Stimulated activated naive CD8-positive, alpha-beta T cell treated with anti-CD3 and anti-CD28 coated beads, Interleukin-15, Interleukin-2, amounts not matched to agents 100 ng/mL and 50 ng/mL, for 24 hours (primary cell): ENCODE measurements around the gene SIGLEC11.
"Not testable (repeated sequence)": the region's sequence is repeated elsewhere in the genome, so short reads cannot be mapped to it uniquely, and the experiment has no call there.

Experiments
- H3K27ac Mint-ChIP-seq: one replicate; pipeline ENCODE4 v1.8.0; 2021; ENCODE audit warnings: mild to moderate bottlenecking, mixed read lengths
- H3K27me3 Mint-ChIP-seq: one replicate; pipeline ENCODE4 v1.8.0; 2021; ENCODE audit warnings: mixed read lengths
- H3K36me3 Mint-ChIP-seq: one replicate; pipeline ENCODE4 v1.8.0; 2021; ENCODE audit warnings: low read depth, mixed read lengths
- H3K4me1 Mint-ChIP-seq: one replicate; pipeline ENCODE4 v1.8.0; 2021; ENCODE audit warnings: low read depth, mixed read lengths
- H3K4me3 Mint-ChIP-seq: one replicate; pipeline ENCODE4 v1.8.0; 2021; ENCODE audit warnings: mild to moderate bottlenecking, mixed read lengths
- H3K9me3 Mint-ChIP-seq: one replicate; pipeline ENCODE4 v1.8.0; 2021; ENCODE audit warnings: mixed read lengths

Gene SIGLEC11

GRCh38 chr19:49929611-49930482, 31.1 kb downstream of the SIGLEC11 start:
- H3K4me3 Mint-ChIP-seq, result peak overlapping the region; percentile 98
- peaks cover 4% of the 10 kb centered on the region for H3K9me3 Mint-ChIP-seq
- peaks cover 60% of the 10 kb centered on the region for H3K36me3 Mint-ChIP-seq
- no peaks in the 10 kb centered on the region for H3K27me3 Mint-ChIP-seq
- peaks cover 77% of the 10 kb centered on the region for H3K4me1 Mint-ChIP-seq
- H3K27ac Mint-ChIP-seq, result peak overlapping the region; percentile 98

DNA sequence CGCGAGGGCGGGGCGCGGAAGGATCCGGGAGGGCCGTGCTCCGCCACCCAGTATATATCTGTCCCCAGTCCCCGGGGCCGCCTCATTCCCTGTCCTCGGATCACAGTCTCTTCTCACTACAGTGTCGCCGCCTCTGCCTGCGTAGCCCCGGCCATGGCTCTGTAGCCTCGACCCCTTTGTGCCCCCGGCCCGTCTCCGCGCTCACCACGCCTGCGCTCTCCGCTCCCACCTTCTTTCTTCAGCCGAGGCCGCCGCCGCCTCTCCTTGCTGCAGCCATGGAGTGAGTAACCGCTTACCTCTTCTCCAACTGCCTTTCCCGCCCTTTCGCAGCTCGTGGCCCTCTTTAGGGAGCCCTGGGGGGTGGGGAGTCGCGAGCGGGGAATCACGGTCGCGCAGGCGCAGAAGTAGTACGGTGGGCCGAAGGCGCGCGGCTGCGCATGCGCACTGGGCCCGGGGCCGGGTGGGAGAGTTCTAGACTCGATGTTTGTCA, 31.8 kb downstream of the SIGLEC11 start, which contains the start of the genes ATF5 and NUP62:
ATF5 (plus strand) TSS at position 85 of the 490 bp plus-strand sequence. CDS start 1,646 bp downstream, outside the sequence.
NUP62 (minus strand) TSS at position 384 of the 490 bp plus-strand sequence. CDS start 19,697 bp downstream, outside the sequence.
- H3K36me3 Mint-ChIP-seq, result peaks cover 64% of the 10 kb centered on the region

DNA sequence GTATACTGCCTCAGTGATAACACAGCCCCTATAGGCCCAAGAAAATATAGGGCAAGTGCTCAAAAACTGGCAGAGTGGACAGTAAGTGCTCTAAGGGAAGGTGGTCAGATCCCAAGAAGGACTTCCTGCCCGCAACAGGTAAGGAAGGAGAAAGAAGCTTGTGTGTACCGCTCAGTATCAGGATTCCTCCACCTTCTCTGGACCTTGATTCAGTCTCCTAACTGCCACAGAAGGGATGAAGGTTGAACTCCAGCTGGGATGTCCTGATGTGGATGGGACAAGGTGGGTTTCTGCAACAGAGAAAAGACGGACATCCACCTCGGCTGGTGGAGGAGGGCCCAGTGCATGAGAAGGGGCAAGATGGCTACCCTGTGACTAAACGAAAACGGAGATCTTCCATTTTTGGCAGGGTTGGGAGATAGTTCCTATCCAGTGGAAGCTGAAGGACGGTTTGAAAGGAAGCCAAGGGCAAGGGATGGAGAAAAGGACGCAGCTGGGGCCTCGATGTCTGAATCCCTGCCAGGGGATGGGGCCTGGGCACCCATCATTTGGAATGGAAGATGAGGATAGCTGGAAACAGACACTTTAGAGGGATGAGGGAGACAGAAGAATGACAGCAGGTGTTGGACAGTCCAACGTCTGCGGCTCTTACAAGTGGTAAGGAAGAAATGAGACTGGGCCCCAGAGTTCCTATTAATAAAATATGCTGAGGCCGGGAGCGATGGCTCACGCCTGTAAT, 33.3 kb downstream of the SIGLEC11 start:
- H3K4me3 Mint-ChIP-seq, result peak overlapping the region; percentile 98
- H3K9me3 Mint-ChIP-seq, result peaks cover 4% of the 10 kb centered on the region
- peaks cover 85% of the 10 kb centered on the region for H3K4me1 Mint-ChIP-seq
- H3K36me3 Mint-ChIP-seq, result peaks cover 71% of the 10 kb centered on the region
- H3K27ac Mint-ChIP-seq, result peak overlapping the region; percentile 98
- no peaks in the 10 kb centered on the region for H3K27me3 Mint-ChIP-seq

More for the DNA sequence above, 31.8 kb downstream of the SIGLEC11 start, which contains the start of the genes ATF5 and NUP62:
- H3K4me1 Mint-ChIP-seq, result peaks cover 84% of the 10 kb centered on the region
- peak within 1 kb of the TSS; percentile 98 for H3K27ac Mint-ChIP-seq
- H3K27me3 Mint-ChIP-seq, result no peaks in the 10 kb centered on the region
- H3K4me3 Mint-ChIP-seq, result peak within 1 kb of the TSS; percentile 98
- peaks cover 4% of the 10 kb centered on the region for H3K9me3 Mint-ChIP-seq

DNA sequence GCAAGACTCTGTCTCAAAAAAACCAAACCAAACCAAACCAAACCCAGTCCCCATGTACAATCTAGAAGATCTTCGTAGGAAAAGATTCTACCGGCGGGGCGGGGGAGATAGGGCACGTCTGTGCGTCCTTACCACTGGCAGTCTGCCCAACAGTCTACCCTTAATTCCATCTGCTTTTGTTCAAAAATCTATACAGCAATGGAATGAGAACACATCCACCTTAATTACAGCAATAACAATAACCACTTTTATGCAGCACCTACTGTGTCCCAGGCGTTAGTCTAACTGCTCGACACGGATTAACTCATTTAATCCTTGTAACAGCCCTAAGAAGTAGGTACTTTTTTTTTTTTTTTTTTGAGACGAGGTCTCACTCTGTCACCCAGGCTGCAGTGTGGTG, 34.5 kb downstream of the SIGLEC11 start:
- Mint-ChIP-seq H3K36me3 (peaks cover 72% of the 10 kb centered on the region), H3K4me1 (peaks cover 87% of the 10 kb centered on the region), H3K9me3 (no peaks in the 10 kb centered on the region), H3K27ac (no peak overlapping the region), H3K27me3 (no peaks in the 10 kb centered on the region), H3K4me3 (peak overlapping the region; percentile 63)

- H3K4me1 Mint-ChIP-seq, result peaks cover 87% of the 10 kb centered on the region
- H3K9me3 Mint-ChIP-seq, result no peaks in the 10 kb centered on the region
- peak overlapping the region; percentile 68 for H3K27ac Mint-ChIP-seq
- H3K4me3 Mint-ChIP-seq, result peak overlapping the region; percentile 47
- H3K36me3 Mint-ChIP-seq, result peaks cover 72% of the 10 kb centered on the region
- H3K27me3 Mint-ChIP-seq, result no peaks in the 10 kb centered on the region
Observed at GRCh38 chr19:49925486-49925885, 35.5 kb downstream of the SIGLEC11 start.

GRCh38 chr19:49924881-49925210, 36.1 kb downstream of the SIGLEC11 start:
- Mint-ChIP-seq H3K36me3 (peaks cover 71% of the 10 kb centered on the region), H3K4me1 (peaks cover 86% of the 10 kb centered on the region)
- H3K27ac Mint-ChIP-seq, H3K27me3 Mint-ChIP-seq, H3K9me3 Mint-ChIP-seq, H3K4me3 Mint-ChIP-seq: not testable (repeated sequence)

- H3K27ac Mint-ChIP-seq, result peak overlapping the region; percentile 52
- H3K9me3 Mint-ChIP-seq, result no peaks in the 10 kb centered on the region
- peaks cover 86% of the 10 kb centered on the region for H3K4me1 Mint-ChIP-seq
- no peak overlapping the region for H3K4me3 Mint-ChIP-seq
- peaks cover 70% of the 10 kb centered on the region for H3K36me3 Mint-ChIP-seq
- no peaks in the 10 kb centered on the region for H3K27me3 Mint-ChIP-seq
Observed at GRCh38 chr19:49924004-49924880, 36.7 kb downstream of the SIGLEC11 start.

DNA sequence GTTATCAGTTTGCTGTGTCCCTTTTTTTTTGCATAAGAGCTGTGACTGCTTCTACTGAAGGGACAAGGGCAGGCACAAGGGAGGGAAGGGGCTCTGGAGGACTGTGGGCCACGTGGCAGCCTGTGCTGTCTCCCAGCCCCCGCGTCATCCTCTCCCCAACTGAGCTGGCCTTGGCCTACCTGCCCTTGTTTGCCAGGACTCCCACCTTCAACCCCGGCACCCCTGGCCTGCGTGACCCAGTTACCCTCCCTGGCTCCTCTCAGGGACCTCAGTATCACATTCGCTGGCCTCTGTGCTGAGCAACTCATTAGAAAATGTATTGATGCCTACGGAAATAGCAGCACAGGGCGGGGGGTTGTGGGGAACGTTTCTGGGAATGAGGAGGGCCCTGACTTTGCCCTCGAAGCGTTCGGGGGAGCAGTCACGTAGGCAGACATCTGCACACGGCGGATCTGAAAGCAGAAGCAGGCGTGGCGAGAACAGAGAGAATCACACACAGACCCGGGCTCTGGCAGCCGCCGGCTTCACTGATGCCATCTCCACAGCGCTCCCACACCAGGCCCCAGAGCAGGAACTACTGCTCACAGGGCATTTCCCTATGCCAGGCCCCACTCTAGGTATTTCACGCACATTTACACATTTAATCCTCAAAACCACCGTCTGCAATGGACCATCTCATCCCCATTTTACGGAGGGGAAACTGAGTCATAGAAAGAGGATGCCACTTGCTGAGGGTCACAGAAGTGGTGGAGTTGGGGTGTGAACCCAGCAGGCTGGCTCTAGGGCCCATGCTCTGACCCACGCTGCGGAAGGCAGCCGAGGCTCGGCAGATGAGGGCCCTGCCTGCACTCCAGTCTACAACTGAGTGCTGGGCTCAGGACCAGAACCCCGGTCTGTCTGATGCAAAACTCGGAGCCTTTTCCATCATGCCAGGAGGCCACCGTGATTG, 37.6 kb downstream of the SIGLEC11 start:
- peaks cover 66% of the 10 kb centered on the region for H3K36me3 Mint-ChIP-seq
- no peak overlapping the region for H3K4me3 Mint-ChIP-seq
- peaks cover 84% of the 10 kb centered on the region for H3K4me1 Mint-ChIP-seq
- peak overlapping the region; percentile 52 for H3K27ac Mint-ChIP-seq
- no peaks in the 10 kb centered on the region for H3K27me3 Mint-ChIP-seq
- no peaks in the 10 kb centered on the region for H3K9me3 Mint-ChIP-seq

DNA sequence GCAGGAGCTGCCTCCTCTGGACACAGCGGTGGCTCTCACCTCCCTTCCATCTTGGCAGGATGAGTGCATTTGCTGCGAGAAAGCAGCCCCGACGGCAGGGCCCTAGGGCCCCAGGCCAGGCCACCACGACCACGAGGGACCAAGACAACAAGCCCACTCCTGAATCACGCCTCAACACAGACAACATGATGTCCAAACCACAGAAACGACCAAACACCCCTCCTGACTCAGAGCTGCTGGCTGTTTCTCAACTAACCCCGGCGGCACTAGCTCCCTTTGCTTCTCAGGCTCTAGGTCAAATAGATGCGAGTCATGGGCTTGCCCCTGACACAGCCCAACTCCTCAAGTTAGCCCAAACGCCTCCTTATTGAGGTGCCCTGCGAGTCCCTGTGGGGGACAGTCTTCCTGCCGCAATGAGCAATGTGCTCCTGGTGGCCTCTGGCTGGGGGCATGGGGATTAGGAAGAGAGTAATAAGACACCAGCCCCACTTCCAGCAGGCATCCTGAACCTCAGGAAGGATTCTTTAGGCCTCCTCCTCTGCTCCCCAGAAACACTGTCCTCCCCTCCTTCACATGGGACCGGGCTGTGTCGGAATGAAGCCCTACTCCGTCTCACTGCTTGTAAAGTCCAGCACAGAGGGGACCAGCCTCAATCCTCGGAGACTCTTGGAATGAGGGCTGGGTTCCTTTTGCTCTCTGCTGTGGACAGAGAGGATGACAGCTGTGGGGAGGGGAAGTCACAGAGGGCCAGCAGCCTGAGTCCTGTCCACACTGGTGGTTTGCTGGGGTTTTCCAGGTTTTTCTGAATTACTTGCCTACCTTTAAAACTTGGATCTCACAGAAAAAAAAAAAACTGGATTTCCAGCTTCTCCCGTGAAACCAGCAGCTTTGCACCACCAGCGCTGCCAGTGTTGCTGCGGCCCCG, 38.8 kb downstream of the SIGLEC11 start:
- no peaks in the 10 kb centered on the region for H3K9me3 Mint-ChIP-seq
- peaks cover 82% of the 10 kb centered on the region for H3K4me1 Mint-ChIP-seq
- H3K4me3 Mint-ChIP-seq, result peak overlapping the region; percentile 31
- H3K27ac Mint-ChIP-seq, result peak overlapping the region; percentile 31
- H3K36me3 Mint-ChIP-seq, result peaks cover 67% of the 10 kb centered on the region
- no peaks in the 10 kb centered on the region for H3K27me3 Mint-ChIP-seq

- Mint-ChIP-seq H3K9me3 (no peaks in the 10 kb centered on the region), H3K36me3 (peaks cover 69% of the 10 kb centered on the region), H3K27ac (no peak overlapping the region), H3K4me1 (peaks cover 79% of the 10 kb centered on the region), H3K4me3 (no peak overlapping the region), H3K27me3 (no peaks in the 10 kb centered on the region)
Observed at GRCh38 chr19:49920624-49921363, 40.2 kb downstream of the SIGLEC11 start.

GRCh38 chr19:49918089-49918488, 42.9 kb downstream of the SIGLEC11 start:
- H3K36me3 Mint-ChIP-seq, result peaks cover 75% of the 10 kb centered on the region
- H3K27me3 Mint-ChIP-seq, result no peaks in the 10 kb centered on the region
- H3K4me3 Mint-ChIP-seq, result no peak overlapping the region
- H3K4me1 Mint-ChIP-seq, result peaks cover 78% of the 10 kb centered on the region
- H3K27ac Mint-ChIP-seq, result no peak overlapping the region
- no peaks in the 10 kb centered on the region for H3K9me3 Mint-ChIP-seq
